Measurements from ENCODE around the gene PSMB10. TPM values are rescaled to one million over a fixed set of nuclear protein-coding genes. Genes with fewer than 3 reads are reported as not detected.

Gene PSMB10
- total RNA-seq, 2 experiments from 2014 or later: 257 to 275 TPM

- H3K4me1 Mint-ChIP-seq (ENCODE audit: low read depth): peaks cover 21% of the 10 kb centered on the region
- H3K27ac Mint-ChIP-seq: peak within 1 kb of the TSS; percentile 69
- CTCF ChIA-PET: interaction anchor here (1.3 to 2.9 kb wide), 4 partner anchors 9 to 411 kb away, joined by 3 to 12 read pairs (median 4); no protein-coding TSS in a partner anchor
- ATAC-seq (no peak), DNase-seq (no peak)
- POLR2A ChIA-PET: interaction anchor here (0.6 to 1.2 kb wide), 4 partner anchors 10 to 50 kb away, joined by 3 to 7 read pairs (median 4); no protein-coding TSS in a partner anchor
- no peaks in the 10 kb centered on the region for H3K27me3 Mint-ChIP-seq (ENCODE audit: low read depth)
- H3K9me3 Mint-ChIP-seq (ENCODE audit: insufficient read depth): no peaks in the 10 kb centered on the region
- peaks cover 49% of the 10 kb centered on the region for H3K36me3 Mint-ChIP-seq (ENCODE audit: low read depth)
- no peak within 1 kb of the TSS for H3K4me3 Mint-ChIP-seq
These were observed 4.8 kb downstream of the PSMB10 start, which contains the start of gene CTRL for GRCh38 chr16:67931712-67932461. Gene CTRL, minus strand, starts transcription at chr16:67931862. Its CDS starts 10 bp downstream, at chr16:67931852.

GRCh38 chr16:67930678-67931211 lies 5.9 kb downstream of the PSMB10 start:
- Mint-ChIP-seq H3K9me3 (ENCODE audit: insufficient read depth) (no peaks in the 10 kb centered on the region), H3K27me3 (ENCODE audit: low read depth) (no peaks in the 10 kb centered on the region), H3K36me3 (ENCODE audit: low read depth) (peaks cover 42% of the 10 kb centered on the region), H3K4me3 (no peak overlapping the region), H3K27ac (no peak overlapping the region), H3K4me1 (ENCODE audit: low read depth) (peaks cover 20% of the 10 kb centered on the region)
- DNase-seq (no peak), ATAC-seq (no peak)
- CTCF ChIA-PET: interaction anchor here (1.3 to 2.9 kb wide), 4 partner anchors 10 to 410 kb away, joined by 3 to 12 read pairs (median 4); no protein-coding TSS in a partner anchor
- POLR2A ChIA-PET: interaction anchor here (0.8 to 1.7 kb wide), 5 partner anchors 8 to 151 kb away, joined by 3 to 7 read pairs (median 3); no protein-coding TSS in a partner anchor

GRCh38 chr16:67930191-67930590 lies 6.5 kb downstream of the PSMB10 start:
- DNase-seq (no peak), ATAC-seq (no peak)
- ChIA-PET CTCF (interaction anchor here (1.4 to 2.8 kb wide), 2 partner anchors 47 to 409 kb away, joined by 3 to 16 read pairs; partner anchors contain the start of gene NRN1L), POLR2A (interaction anchor here (1.7 kb wide), 1 partner anchor 9 kb away, joined by 5 read pairs; no protein-coding TSS in a partner anchor)
- Mint-ChIP-seq H3K27ac (peak overlapping the region; percentile 55), H3K9me3 (ENCODE audit: insufficient read depth) (no peaks in the 10 kb centered on the region), H3K27me3 (ENCODE audit: low read depth) (no peaks in the 10 kb centered on the region), H3K4me1 (ENCODE audit: low read depth) (peaks cover 17% of the 10 kb centered on the region), H3K36me3 (ENCODE audit: low read depth) (peaks cover 36% of the 10 kb centered on the region), H3K4me3 (no peak overlapping the region)

DNA sequence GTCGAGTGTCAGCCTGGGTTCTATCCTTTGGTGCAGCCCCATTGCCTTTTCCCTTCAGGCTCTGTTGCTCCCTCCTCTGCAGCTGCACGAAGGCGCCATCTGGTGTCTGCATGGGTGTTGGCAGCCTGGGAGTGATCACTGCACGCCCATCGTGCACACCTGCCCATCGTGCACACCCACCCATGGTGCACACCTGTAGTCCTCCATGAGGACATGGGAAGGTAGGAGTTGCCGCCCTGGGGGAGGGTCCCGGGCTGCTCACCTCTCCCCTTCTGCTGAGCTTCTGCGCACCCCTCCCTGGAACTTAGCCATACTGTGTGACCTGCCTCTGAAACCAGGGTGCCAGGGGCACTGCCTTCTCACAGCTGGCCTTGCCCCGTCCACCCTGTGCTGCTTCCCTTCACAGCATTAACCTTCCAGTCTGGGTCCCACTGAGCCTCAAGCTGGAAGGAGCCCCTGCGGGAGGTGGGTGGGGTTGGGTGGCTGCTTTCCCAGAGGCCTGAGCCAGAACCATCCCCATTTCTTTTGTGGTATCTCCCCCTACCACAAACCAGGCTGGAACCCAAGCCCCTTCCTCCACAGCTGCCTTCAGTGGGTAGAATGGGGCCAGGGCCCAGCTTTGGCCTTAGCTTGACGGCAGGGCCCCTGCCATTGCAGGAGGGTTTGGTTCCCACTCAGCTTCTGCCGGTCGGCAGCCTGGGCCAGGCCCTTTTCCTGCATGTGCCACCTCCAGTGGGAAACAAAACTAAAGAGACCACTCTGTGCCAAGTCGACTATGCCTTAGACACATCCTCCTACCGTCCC lies 7.9 kb downstream of the PSMB10 start:
- Mint-ChIP-seq H3K36me3 (ENCODE audit: low read depth) (peaks cover 22% of the 10 kb centered on the region), H3K9me3 (ENCODE audit: insufficient read depth) (no peaks in the 10 kb centered on the region), H3K27me3 (ENCODE audit: low read depth) (no peaks in the 10 kb centered on the region), H3K4me1 (ENCODE audit: low read depth) (peaks cover 2% of the 10 kb centered on the region), H3K4me3 (no peak overlapping the region), H3K27ac (no peak overlapping the region)
- DNase-seq (peak; percentile 87), ATAC-seq (peak; percentile 86)
- POLR2A ChIA-PET: interaction anchor here (0.9 to 1.5 kb wide), 2 partner anchors 43 to 123 kb away, joined by 3 read pairs; no protein-coding TSS in a partner anchor
- CTCF ChIA-PET: interaction anchor here (0.8 to 2.8 kb wide), 14 partner anchors 11 to 265 kb away, joined by 3 to 16 read pairs (median 3); partner anchors contain the start of genes NRN1L and PSKH1

GRCh38 chr16:67928147-67928546 lies 8.5 kb downstream of the PSMB10 start:
- no peak for ATAC-seq
- CTCF ChIA-PET: interaction anchor here (1.0 to 2.8 kb wide), 11 partner anchors 10 to 137 kb away, joined by 3 to 16 read pairs (median 3); partner anchors contain the start of genes NRN1L and PSKH1
- DNase-seq: no peak
- POLR2A ChIA-PET: interaction anchor here (0.9 to 1.5 kb wide), 2 partner anchors 42 to 123 kb away, joined by 3 read pairs; no protein-coding TSS in a partner anchor
- Mint-ChIP-seq H3K27me3 (ENCODE audit: low read depth) (no peaks in the 10 kb centered on the region), H3K9me3 (ENCODE audit: insufficient read depth) (no peaks in the 10 kb centered on the region), H3K27ac (peak overlapping the region; percentile 49), H3K4me3 (no peak overlapping the region), H3K36me3 (ENCODE audit: low read depth) (peaks cover 19% of the 10 kb centered on the region), H3K4me1 (ENCODE audit: low read depth) (no peaks in the 10 kb centered on the region)

DNA sequence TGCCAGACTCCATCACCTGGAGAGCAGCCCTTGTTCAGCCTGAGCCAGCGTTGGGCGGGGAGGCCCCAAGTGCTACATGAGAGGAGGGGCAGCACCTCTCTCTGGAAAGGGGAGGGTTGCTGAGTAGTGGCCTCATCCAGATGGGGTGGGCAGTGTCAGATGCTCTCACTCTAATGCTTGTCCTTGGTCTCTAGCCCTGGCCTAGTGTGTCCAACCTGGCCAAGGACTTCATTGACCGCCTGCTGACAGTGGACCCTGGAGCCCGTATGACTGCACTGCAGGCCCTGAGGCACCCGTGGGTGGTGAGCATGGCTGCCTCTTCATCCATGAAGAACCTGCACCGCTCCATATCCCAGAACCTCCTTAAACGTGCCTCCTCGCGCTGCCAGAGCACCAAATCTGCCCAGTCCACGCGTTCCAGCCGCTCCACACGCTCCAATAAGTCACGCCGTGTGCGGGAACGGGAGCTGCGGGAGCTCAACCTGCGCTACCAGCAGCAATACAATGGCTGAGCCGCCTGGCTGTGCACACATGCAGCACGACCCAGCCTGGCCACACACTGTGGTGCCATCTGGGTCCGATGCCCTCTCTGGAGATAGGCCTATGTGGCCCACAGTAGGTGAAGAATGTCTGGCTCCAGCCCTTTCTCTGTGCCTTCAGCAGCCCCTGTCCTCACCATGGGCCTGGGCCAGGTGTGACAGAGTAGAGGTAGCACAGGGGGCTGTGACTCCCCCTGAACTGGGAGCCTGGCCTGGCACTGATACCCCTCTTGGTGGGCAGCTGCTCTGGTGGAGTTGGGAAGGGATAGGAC lies 9.3 kb downstream of the PSMB10 start:
- Mint-ChIP-seq H3K9me3 (ENCODE audit: insufficient read depth) (no peaks in the 10 kb centered on the region), H3K36me3 (ENCODE audit: low read depth) (peaks cover 16% of the 10 kb centered on the region), H3K4me1 (ENCODE audit: low read depth) (peaks cover under 1% of the 10 kb centered on the region), H3K27me3 (ENCODE audit: low read depth) (no peaks in the 10 kb centered on the region), H3K4me3 (no peak overlapping the region), H3K27ac (no peak overlapping the region)
- no peak for DNase-seq
- CTCF ChIA-PET: interaction anchor here (1.0 to 2.8 kb wide), 8 partner anchors 12 to 138 kb away, joined by 3 to 16 read pairs (median 4); partner anchors contain the start of gene NRN1L
- ATAC-seq: no peak
- POLR2A ChIA-PET: interaction anchor here (0.9 kb wide), 1 partner anchor 17 kb away, joined by 6 read pairs; no protein-coding TSS in a partner anchor

GRCh38 chr16:67926181-67926750 lies 10.4 kb downstream of the PSMB10 start:
- POLR2A ChIA-PET: interaction anchor here (0.8 to 4.6 kb wide), 2 partner anchors 10 to 53 kb away, joined by 3 to 19 read pairs; partner anchors contain the start of gene PSMB10
- CTCF ChIA-PET: interaction anchor here (0.8 to 2.3 kb wide), 3 partner anchors 11 to 42 kb away, joined by 3 to 12 read pairs (median 3); partner anchors contain the start of genes NRN1L and PSMB10
- Mint-ChIP-seq H3K27ac (no peak overlapping the region), H3K4me1 (ENCODE audit: low read depth) (peaks cover 8% of the 10 kb centered on the region), H3K27me3 (ENCODE audit: low read depth) (no peaks in the 10 kb centered on the region), H3K36me3 (ENCODE audit: low read depth) (peaks cover 10% of the 10 kb centered on the region), H3K9me3 (ENCODE audit: insufficient read depth) (no peaks in the 10 kb centered on the region), H3K4me3 (no peak overlapping the region)
- no peak for DNase-seq
- no peak for ATAC-seq

DNA sequence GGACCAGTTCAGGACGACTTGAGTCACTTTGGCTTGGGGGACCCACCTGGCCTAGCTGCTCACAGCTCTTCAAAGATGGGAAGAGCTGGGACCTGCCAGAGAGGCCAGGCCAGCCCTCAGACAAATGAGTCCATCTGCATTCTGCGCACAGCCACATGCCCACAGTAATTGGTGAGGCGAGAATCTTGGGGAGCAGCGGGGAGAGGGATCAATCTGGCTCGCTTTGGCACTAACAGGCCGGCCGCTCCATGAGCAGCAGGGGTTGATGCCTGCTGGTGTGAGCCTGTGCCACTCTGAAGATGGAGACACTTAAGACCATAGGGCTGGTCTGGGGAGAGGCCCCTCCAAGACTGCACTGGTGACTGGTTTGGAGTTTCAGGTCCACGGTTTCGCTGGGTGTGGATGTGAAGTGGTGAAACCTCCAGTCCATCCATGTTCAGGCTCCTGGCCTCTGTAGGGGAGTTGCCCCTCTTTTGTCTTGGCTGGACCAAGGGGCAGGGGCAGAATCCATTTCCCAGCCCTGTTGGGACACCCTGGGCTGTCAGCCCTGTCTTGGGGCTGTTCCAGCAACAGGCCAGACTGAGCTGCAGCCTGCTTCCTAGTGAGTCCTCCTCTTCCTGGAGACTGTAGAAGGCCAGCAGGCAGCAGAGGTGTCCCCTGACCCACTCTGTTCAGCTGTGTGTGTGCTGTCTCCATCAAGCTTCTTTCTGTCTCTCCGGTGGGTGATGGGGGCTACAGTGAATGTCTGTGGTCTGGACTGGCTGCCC lies 12.3 kb downstream of the PSMB10 start:
- POLR2A ChIA-PET: interaction anchor here (4.6 kb wide), 1 partner anchor 12 kb away, joined by 19 read pairs; the partner anchor contains the start of gene PSMB10
- peaks cover 2% of the 10 kb centered on the region for H3K36me3 Mint-ChIP-seq (ENCODE audit: low read depth)
- ATAC-seq (no peak), DNase-seq (no peak)
- CTCF ChIA-PET: interaction anchor here (1.0 to 2.3 kb wide), 4 partner anchors 14 to 116 kb away, joined by 4 to 12 read pairs (median 4); partner anchors contain the start of gene NRN1L
- peaks cover 8% of the 10 kb centered on the region for H3K4me1 Mint-ChIP-seq (ENCODE audit: low read depth)
- H3K9me3 Mint-ChIP-seq (ENCODE audit: insufficient read depth): no peaks in the 10 kb centered on the region
- no peak overlapping the region for H3K27ac Mint-ChIP-seq
- no peaks in the 10 kb centered on the region for H3K27me3 Mint-ChIP-seq (ENCODE audit: low read depth)
- no peak overlapping the region for H3K4me3 Mint-ChIP-seq

GRCh38 chr16:67923414-67924116 lies 13.1 kb downstream of the PSMB10 start:
- ATAC-seq: no peak
- H3K4me3 Mint-ChIP-seq: no peak overlapping the region
- peaks cover 8% of the 10 kb centered on the region for H3K4me1 Mint-ChIP-seq (ENCODE audit: low read depth)
- no peaks in the 10 kb centered on the region for H3K27me3 Mint-ChIP-seq (ENCODE audit: low read depth)
- ChIA-PET CTCF (interaction anchor here (1.2 to 2.6 kb wide), 2 partner anchors 108 to 402 kb away, joined by 5 to 13 read pairs; no protein-coding TSS in a partner anchor), POLR2A (interaction anchor here (0.6 to 4.6 kb wide), 2 partner anchors 13 to 105 kb away, joined by 3 to 19 read pairs; partner anchors contain the start of gene PSMB10)
- H3K9me3 Mint-ChIP-seq (ENCODE audit: insufficient read depth): no peaks in the 10 kb centered on the region
- DNase-seq: no peak
- no peak overlapping the region for H3K27ac Mint-ChIP-seq
- peaks cover 2% of the 10 kb centered on the region for H3K36me3 Mint-ChIP-seq (ENCODE audit: low read depth)

Measured in activated CD8-positive, alpha-beta T cell treated with anti-CD3 and anti-CD28 coated beads, Interleukin-2, amount 10 ng/mL, durations not matched to agents 7 days and 5 days (primary cell).